Measurements from ENCODE around the gene MT1HL1.

MT1HL1 gene

GRCh38 chr1:237004116-237004515 lies at the start of gene MT1HL1:
MT1HL1 (minus strand) TSS chr1:237004441; CDS start chr1:237004372, 69 bp downstream.
- DNase-seq (ENCODE audit: low read depth) = no peak

- no peak for DNase-seq (ENCODE audit: low read depth)
Observed at GRCh38 chr1:237050915-237051314, 46.7 kb upstream of the MT1HL1 start.

- no peak for DNase-seq (ENCODE audit: low read depth)
Observed at GRCh38 chr1:237050185-237050584, 45.9 kb upstream of the MT1HL1 start.

GRCh38 chr1:237048803-237049202 lies 44.6 kb upstream of the MT1HL1 start:
- DNase-seq (ENCODE audit: low read depth) = no peak

GRCh38 chr1:237045278-237046016 lies 41.2 kb upstream of the MT1HL1 start:
- DNase-seq (ENCODE audit: low read depth) = no peak

GRCh38 chr1:237043846-237044636 lies 39.8 kb upstream of the MT1HL1 start:
- DNase-seq (ENCODE audit: low read depth) = no peak

GRCh38 chr1:237042892-237043576 lies 38.8 kb upstream of the MT1HL1 start:
- no peak for DNase-seq (ENCODE audit: low read depth)

GRCh38 chr1:237042526-237042891 lies 38.3 kb upstream of the MT1HL1 start:
- no peak for DNase-seq (ENCODE audit: low read depth)

- DNase-seq (ENCODE audit: low read depth) = no peak
Observed at GRCh38 chr1:237041795-237042525, 37.7 kb upstream of the MT1HL1 start, which contains the start of gene RYR2. RYR2 (plus strand) TSS chr1:237042184; CDS start chr1:237042522, 338 bp downstream.

GRCh38 chr1:237041461-237041794 lies 37.2 kb upstream of the MT1HL1 start:
- no peak for DNase-seq (ENCODE audit: low read depth)

- DNase-seq (ENCODE audit: low read depth) = no peak
Observed at GRCh38 chr1:237040823-237041222, 36.6 kb upstream of the MT1HL1 start.

- no peak for DNase-seq (ENCODE audit: low read depth)
Observed at GRCh38 chr1:237038211-237038610, 34.0 kb upstream of the MT1HL1 start.

- DNase-seq (ENCODE audit: low read depth) = no peak
Observed at GRCh38 chr1:237035759-237036158, 31.5 kb upstream of the MT1HL1 start.

- DNase-seq (ENCODE audit: low read depth) = no peak
Observed at GRCh38 chr1:237033804-237034203, 29.6 kb upstream of the MT1HL1 start.

- DNase-seq (ENCODE audit: low read depth) = no peak
Observed at GRCh38 chr1:237033061-237033460, 28.8 kb upstream of the MT1HL1 start.

GRCh38 chr1:237032029-237032428 lies 27.8 kb upstream of the MT1HL1 start:
- DNase-seq (ENCODE audit: low read depth) = no peak

GRCh38 chr1:237031480-237031879 lies 27.2 kb upstream of the MT1HL1 start:
- DNase-seq (ENCODE audit: low read depth) = no peak

- DNase-seq (ENCODE audit: low read depth) = no peak
Observed at GRCh38 chr1:237029850-237030535, 25.8 kb upstream of the MT1HL1 start.

GRCh38 chr1:237029240-237029639 lies 25.0 kb upstream of the MT1HL1 start:
- no peak for DNase-seq (ENCODE audit: low read depth)

- DNase-seq (ENCODE audit: low read depth) = no peak
Observed at GRCh38 chr1:237025358-237026074, 21.3 kb upstream of the MT1HL1 start.

GRCh38 chr1:237018896-237019295 lies 14.7 kb upstream of the MT1HL1 start:
- DNase-seq (ENCODE audit: low read depth) = no peak

Measured in T-helper 22 cell (primary cell).